Stimulated activated CD4-positive, alpha-beta T cell treated with anti-CD3 and anti-CD28 coated beads, Interleukin-2, amount 100 ng/mL, for 4 hours (primary cell): Measurements from ENCODE around the gene TMEM120B.

Experiments
- DNase-seq: peaks from one replicate; pipeline ENCODE4 v3.0.0-alpha.2; 2020; ENCODE audit warnings: low read depth

The TMEM120B gene

DNA sequence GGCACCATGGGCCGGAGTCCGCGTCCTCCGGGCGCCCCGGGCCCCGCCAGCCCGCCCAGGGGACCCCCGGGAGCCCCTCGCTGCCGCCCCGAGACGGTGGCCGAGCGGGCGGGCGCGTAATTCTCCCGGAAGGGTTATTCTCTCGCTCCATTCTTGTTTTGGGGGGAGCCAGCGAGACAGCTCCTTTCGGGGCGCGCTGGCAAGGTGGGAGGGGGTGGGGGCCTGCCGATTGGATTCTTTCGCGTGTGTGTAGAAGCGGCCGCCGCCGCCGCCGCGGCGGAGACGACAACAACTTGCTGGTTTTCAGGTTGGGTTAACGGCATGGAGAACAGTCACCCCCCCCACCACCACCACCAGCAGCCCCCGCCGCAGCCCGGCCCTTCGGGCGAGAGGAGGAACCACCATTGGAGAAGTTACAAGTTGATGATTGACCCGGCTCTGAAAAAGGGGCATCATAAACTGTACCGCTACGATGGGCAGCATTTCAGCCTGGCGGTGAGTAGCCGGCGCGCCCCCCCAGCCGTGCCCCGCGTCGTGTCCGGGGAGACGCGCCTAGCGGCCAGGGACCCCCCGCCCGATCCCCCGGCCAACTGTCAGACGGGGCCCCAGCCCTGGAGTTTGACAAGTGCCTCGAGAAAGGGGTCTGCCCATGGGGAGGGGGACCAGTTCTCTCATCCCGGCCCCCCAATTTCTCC, 92.0 kb downstream of the TMEM120B start:
- peak; percentile 47 for DNase-seq

DNA sequence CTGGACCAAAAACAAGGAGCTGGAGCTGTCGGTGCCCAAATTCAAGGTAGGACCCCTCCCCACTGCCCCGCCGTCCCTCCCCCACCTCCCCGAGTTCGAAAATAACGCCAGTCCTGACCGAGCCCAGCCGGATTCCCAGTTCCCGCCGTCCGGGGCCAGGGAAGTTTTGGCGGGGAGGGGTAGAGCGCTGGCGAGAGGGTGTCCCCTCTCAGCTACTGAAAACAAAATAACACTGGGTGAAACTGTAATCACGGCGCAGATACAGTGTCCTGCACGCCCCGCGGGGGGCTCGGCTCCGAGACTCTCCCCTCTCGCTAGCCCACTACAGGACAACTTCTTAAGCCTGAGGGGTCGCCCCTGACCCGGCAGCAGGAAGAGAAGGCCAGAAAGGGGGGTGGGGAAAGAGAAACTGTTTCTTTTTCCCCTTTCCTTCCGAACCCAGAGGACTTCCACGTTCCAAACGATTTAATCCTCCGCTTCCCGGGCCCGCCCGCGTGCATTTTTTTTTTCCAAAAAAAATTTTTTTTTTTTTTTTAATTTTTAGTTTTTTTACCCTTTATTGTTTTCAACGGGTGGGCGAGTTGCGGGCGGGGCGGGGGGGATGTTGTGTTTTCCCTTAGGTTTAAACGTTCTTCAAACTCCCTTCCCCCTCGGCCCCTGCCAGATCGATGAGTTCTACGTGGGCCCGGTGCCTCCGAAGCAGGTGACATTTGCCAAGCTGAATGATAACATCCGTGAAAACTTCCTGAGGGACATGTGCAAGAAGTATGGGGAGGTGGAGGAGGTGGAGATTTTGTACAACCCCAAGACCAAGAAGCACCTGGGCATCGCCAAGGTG, 92.8 kb downstream of the TMEM120B start:
- no peak for DNase-seq

DNA sequence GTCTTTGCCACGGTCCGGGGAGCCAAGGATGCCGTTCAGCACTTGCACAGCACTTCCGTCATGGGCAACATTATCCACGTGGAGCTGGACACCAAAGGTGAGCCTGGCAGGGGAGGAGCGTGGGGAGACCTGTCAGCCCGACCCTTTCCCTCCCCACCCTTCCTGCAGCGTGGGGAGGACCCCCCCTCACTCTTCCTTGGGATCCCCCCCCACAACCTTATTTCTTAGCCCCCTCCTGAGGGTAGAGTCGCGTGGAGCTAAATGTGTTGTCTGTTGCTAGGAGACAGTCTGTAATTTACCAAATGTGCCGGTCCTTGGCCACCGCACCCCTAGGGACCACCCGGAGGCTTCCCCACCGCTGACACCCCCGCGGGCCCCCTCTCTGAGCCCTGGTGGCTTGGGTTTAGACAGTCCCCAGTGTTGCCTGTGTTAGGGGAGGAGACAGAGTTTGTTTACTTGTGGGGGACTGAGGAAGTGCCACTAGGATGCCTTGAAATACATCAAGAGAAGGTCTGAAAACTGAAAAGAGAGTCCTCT, 93.5 kb downstream of the TMEM120B start:
- no peak for DNase-seq

DNA sequence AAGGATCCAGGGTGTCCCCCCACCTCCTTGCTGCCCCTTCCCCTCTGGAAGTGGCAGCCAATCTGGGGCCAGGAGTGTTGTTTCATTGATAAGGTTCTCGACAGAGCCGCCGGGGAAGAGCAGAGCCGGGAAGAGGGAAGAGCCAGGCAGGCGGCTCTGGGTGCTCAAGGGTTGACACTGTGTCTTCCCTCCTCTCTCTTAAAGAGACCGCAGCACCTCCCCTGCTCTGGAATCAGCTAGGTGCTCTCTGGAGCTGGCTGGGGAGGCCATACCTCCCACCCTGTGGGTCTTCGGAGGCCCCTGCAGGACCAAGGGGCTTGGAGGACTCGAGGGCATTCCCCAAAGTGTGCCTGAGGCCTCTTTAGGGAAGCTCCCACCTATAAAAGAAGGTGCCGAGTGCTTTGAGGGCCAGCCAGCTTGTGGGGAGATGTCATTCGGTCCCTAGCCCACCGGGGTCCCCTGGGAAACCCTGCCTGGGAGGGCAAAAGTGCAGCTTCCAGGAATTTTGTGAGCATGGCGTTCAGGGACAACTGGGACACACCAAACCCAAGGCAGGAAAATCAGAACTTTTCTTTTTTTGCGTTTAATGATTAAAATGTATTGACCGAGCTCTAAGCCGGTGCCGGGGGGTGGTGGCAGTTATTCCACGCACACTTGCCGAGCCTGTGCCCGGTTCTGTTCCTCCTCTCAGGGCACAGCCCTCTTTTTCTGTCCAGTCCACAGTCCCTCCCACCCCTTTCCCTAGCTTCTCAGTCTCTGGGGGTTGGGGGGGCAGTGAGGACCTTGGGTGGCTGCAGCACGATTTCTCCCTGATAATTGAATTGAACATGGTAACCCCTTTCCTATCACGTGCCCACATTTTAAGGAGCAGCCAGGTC, 94.2 kb downstream of the TMEM120B start:
- no peak for DNase-seq

DNA sequence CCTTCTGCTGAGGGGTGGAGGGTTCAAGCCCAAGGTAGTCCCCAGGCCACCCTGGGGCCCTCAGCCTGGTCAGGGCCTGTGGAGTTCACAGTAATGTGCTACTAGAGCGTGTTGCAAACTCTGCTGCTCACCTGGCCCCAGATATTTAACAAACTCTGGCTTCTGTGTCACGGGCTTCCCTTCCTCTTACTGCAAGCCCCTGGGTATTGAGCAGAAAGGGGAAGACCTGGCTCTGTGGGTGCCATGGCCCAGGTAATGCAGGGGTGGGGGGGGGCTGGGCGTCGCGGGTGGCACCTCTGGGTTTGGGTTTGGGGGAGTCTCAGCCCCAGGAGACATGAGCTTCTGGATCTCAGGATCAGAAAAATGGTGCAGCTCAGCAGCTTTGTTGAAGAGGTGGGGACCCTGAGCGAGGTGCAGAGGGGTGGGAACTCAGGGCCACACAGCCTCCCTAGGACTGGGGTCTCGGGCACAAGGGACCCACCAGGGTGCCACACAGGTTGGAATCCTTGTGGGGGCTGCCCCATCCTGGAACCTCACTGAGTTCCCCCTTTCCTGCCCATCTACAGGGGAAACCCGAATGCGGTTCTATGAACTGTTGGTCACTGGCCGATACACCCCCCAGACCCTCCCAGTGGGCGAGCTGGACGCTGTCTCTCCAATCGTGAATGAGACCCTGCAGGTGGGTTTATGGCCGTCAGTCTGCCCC, 95.2 kb downstream of the TMEM120B start:
- DNase-seq, result no peak

DNA sequence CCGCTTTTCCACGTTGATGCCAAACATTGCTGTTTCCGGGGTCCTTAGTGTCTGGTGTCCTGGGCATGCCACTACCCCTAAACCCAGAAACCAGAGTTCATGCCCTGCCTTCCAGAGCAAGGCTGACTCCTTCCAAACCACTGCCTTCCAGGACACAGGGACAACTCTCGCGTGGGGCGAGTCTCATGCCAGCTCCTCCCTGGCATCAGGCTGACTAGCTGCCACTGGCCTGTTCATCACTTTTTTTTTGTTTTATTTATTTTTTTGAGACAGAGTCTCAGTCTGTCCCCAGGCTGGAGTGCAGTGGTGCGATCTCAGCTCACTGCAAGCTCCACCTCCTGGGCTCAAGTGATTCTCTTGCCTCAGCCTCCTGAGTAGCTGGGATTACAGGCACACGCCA, 96.1 kb downstream of the TMEM120B start:
- no peak for DNase-seq

DNA sequence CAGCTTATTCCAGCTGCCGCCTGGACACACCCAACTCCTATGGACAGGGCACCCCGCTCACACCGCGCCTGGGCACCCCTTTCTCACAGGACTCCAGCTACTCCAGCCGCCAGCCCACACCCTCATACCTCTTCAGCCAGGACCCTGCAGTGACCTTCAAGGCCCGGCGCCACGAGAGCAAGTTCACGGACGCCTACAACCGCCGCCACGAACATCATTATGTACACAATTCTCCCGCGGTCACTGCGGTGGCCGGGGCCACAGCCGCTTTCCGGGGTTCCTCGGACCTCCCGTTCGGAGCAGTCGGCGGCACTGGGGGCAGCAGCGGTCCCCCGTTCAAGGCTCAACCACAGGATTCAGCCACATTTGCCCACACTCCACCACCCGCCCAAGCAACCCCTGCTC, 97.2 kb downstream of the TMEM120B start:
- no peak for DNase-seq

DNA sequence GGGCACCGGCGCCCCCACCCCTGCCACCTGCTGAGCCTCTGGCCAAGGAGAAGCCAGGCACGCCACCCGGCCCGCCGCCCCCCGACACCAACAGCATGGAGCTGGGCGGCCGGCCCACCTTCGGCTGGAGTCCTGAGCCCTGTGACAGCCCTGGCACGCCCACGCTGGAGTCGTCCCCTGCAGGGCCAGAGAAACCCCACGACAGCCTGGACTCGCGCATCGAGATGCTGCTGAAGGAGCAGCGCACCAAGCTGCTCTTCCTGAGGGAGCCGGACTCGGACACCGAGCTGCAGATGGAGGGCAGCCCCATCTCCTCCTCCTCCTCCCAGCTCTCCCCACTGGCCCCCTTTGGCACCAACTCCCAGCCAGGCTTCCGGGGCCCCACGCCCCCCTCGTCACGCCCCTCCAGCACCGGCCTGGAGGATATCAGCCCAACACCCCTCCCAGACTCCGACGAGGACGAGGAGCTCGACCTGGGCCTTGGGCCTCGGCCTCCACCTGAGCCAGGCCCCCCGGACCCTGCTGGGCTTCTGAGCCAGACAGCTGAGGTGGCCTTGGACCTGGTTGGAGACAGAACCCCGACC, 97.8 kb downstream of the TMEM120B start:
- DNase-seq, result no peak

DNA sequence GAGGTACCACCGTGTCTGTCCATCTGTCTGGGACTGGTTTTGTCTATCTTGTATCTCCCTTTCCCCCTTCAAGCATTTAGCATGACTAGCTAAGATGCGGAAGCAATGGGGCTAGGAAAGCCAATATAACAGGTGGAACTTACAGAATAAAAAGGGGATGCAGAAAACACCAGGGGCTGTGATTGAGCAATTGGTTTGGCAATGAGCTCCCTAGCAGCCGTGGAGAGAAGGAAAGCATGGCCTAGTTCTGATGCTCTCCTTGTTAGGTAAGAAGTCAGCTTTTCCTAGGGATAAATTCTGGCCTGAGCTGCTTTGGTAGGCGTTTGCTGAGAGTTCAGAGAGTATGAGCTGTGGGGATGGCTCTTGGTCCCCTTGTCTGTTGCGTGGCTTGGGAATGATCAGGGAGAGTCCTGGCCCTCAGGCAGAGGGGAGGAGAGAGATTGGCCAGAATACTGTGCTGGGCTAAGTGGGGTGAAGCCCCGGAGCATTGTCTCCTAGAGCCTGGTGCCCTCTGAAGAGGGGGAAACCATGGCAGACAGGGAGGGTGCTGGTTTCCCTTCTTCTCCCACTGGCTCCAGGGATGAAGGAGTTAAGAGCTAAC, 98.4 kb downstream of the TMEM120B start:
- DNase-seq, result no peak

DNA sequence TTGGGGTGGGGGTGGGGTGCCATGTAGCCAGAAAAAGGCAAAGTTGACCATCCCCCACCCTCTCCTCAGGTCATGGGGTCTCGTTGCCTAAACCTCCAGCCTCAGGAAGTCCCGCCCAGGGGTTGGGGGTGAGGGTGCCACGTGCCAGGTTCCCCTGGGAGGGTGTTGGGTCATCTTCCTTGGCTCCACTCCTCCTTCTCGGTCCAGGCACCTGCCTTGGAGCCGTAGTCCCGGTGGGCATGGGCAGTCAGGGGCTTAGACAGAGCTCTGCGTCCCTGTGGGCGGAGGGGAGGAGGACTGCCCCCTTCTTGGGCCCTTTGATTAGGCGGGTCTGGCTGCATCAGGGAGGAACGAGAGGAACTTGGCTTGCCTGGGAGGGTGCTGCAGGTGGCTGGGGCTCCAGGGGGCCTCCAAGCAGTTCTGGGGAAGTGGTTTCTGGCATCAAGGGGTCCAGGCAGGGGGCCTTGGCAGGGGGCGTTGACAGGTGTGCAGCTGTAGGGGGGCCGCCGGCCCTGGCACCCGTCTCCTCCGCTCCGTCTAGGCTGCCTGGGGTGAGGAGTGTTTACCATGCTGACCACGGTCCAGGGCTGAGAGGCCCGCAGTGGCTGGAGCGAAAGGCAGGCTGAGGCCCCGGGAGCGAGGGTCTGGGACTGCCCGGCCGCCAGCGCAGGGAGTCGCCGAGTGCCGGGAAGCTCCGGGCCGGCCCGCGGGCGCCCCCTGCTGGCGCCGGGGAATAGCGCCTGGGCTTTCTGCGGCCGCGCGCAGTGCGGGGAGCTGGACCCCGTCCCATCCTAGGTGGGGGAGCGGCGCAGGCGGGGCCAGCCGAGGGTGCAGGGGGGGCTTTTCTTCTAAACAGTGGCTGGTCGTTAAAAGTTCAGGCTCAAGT, 99.1 kb downstream of the TMEM120B start:
- DNase-seq, result no peak

DNA sequence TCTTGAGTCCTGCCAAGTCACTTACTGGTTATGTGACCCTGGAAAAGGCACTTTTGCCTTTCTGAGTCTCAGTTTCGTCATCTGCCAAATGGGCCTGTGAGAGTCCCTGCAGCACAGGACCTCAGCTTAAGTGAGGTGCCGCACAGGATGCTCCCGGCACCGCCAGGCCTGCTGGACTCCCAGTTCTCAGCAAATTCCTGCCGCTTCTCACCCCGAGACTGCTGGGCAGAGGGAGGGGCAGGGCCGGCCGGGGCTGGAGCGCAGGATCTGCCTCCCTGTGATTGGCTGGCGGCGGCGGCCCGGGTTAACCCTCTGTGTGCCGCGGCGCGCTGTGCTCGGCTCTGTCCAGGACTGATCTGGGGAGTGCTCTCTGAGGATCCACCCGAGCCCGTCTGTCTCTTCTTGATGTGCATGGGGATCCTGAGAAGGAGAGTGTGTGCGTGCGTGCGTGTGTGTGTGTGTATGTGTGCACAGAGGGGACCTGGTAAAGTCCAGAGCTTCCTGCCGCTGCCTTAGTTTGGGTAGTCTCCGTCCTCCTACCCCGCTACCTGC, 99.8 kb downstream of the TMEM120B start:
- no peak for DNase-seq

DNA sequence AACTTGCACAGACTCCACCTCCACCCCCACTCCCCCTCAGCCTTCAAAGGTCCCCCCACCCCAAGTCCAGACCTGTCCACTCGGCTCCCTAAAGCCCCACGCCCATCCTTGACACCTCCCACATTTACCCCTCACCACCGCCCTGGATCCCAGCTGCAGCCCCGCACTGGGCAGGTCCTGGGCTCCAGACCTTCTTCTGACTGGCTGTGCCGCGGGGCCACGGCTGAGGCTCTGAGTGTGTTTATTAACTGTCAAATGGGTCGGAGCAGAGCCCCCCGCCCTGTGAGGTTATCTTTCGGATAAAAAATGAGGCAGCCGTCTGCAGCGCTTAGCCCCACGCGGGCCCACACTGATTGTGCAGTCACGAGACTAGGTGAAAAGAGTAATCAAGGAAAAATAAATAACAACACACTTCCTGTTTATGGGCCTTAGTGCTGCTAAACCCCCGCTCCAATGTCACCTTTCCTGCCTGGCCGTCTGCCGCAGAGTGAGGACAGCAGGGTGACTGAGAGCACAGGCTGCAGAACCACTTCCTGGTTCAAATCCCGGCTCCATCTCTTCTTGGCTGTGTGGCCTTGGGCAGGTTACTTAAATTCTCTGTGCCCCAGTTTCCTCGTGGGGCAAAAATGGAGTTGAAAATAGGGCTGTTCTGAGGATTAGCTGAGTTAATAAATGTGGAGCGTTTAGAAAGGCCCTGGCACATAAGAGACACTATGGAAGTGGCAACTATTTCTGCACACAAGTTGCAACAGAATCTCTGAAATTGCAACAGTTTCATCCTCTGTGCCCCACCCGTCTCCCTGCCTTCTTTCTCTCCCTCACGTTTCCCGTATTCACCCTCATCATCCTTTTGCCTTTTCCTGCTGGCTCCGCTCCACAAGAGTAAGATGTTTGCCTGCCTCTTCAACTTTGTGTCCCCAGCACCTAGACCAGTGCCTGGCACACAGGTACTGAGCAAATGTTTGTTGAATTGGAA, 100.7 kb downstream of the TMEM120B start:
- DNase-seq, result no peak

DNA sequence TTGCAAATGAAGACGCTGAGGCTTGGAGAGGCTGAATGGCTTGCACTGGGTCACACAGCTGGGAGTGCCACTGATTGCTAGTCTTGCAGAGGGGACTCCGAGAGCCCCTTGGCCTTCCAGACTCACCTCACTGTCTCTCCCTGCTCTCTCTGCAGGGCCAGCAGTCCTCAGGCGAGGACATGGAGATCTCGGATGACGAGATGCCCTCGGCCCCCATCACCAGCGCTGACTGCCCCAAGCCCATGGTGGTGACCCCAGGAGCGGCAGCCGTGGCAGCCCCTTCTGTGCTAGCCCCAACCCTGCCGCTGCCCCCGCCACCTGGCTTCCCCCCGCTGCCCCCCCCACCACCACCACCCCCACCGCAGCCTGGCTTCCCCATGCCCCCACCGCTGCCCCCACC, 101.4 kb downstream of the TMEM120B start:
- no peak for DNase-seq

DNA sequence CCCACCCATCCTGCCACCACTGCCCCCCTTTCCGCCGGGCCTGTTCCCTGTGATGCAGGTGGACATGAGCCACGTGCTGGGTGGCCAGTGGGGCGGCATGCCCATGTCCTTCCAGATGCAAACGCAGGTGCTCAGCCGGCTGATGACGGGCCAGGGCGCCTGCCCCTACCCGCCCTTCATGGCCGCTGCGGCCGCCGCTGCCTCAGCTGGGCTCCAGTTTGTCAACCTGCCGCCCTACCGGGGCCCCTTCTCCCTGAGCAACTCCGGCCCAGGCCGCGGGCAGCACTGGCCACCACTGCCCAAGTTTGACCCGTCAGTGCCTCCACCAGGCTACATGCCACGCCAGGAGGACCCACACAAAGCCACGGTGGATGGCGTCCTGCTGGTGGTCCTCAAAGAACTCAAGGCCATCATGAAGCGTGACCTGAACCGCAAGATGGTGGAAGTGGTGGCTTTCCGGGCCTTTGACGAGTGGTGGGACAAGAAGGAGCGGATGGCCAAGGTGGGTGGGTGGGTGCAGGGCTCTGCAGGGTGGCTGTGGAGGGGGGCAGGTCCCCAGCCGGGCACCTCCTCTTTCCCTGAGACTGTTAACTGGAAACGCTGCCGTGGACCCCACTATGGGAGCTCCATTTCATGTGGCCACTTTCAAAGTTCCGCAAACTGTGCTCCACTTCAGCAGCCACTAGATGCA, 102.0 kb downstream of the TMEM120B start:
- DNase-seq, result no peak

DNA sequence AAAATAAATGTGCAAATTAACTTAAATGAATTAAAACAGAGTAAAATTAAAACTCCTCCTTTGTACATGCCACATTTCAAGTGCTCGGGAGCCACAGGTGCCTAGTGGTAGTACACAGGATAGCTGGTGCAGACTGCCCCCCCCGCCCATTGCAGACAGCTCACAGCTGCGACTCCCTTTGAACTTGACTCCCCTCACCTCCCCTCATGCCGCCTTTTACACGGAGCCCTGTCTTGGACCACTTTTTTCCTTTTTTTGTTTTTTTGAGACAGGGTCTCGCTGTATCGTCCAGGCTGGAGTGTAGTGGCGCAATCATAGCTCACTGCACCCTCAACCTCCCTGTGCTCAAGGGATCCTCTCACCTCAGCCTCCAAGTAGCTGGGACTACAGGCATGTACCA, 102.7 kb downstream of the TMEM120B start:
- no peak for DNase-seq

DNA sequence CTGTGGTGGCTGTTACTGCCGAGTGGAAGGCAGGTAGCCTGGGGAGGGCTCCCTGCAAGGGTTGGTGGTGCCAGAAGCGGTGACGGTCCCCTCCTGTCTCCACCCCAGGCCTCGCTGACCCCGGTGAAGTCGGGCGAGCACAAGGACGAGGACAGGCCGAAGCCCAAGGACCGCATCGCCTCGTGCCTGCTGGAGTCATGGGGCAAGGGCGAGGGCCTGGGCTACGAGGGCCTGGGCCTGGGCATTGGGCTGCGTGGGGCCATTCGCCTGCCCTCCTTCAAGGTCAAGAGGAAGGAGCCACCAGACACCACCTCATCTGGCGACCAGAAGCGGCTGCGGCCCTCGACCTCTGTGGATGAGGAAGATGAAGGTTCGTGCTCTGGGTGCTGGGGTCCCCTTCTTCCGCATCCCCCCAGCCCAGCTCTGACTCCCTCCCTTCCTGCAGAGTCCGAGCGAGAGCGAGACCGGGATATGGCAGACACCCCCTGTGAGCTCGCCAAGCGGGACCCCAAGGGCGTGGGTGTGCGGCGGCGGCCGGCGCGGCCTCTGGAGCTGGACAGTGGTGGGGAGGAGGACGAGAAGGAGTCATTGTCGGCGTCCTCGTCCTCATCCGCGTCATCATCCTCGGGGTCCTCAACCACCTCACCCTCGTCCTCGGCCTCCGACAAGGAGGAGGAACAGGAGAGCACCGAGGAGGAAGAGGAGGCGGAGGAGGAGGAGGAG, 104.5 kb downstream of the TMEM120B start:
- no peak for DNase-seq

DNA sequence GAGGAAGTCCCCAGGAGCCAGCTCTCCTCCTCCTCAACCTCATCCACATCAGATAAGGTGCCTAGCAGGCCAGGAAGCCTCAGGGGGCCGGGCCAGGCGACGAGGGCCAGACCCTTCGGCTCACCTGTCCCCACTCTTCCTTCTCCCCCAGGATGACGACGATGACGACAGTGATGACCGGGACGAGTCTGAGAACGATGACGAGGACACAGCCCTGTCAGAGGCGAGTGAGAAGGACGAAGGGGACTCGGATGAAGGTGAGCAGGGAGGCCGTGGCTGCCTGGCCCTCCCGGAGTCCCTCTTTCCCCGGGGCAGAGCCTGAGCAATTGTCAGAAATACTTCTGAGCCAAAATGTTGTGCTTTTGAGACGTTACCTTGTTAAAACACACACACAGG, 105.1 kb downstream of the TMEM120B start:
- no peak for DNase-seq
